GM06990 (cell line): Measurements from ENCODE around the gene SKI.
"Not testable (repeated sequence)": the region's sequence is repeated elsewhere in the genome, so short reads cannot be mapped to it uniquely, and the experiment has no call there.

Source experiments
- DNase-seq: peaks from one replicate; pipeline ENCODE4 v3.0.0-alpha.2; 2011; ENCODE audit not compliant: insufficient read length; ENCODE audit errors: extremely low read depth
- H3K27me3 ChIP-seq: replicated peaks from 2 replicates; pipeline ENCODE4 v1.6.0; 2011; ENCODE audit warnings: low read length; ENCODE audit not compliant: control insufficient read depth, insufficient read depth
- H3K36me3 ChIP-seq: 2 replicates; pipeline ENCODE4 v1.5.1; 2011; ENCODE audit warnings: low read length; ENCODE audit not compliant: control insufficient read depth, insufficient read depth
- H3K4me3 ChIP-seq: replicated peaks from 2 replicates; pipeline ENCODE4 v1.5.1; 2011; ENCODE audit warnings: low read depth, mild to moderate bottlenecking, control low read depth, low read length
- CTCF ChIP-seq: IDR thresholded peaks from 2 replicates; pipeline ENCODE4 v1.5.1; 2011; ENCODE audit warnings: low read length, control low read depth, mild to moderate bottlenecking, inconsistent platforms; ENCODE audit not compliant: insufficient read depth, poor library complexity, severe bottlenecking

SKI gene

GRCh38 chr1:2324553-2325366, 96.6 kb downstream of the SKI start:
- no peak for DNase-seq
- TF ChIP-seq CTCF = no peak
- no peak overlapping the region for H3K4me3 ChIP-seq
- no peaks in the 10 kb centered on the region for H3K36me3 ChIP-seq
- no peaks in the 10 kb centered on the region for H3K27me3 ChIP-seq

- no peaks in the 10 kb centered on the region for H3K27me3 ChIP-seq
- no peak overlapping the region for H3K4me3 ChIP-seq
- TF ChIP-seq CTCF = no peak
- DNase-seq = no peak
- H3K36me3 ChIP-seq = no peaks in the 10 kb centered on the region
Measured at GRCh38 chr1:2326524-2326923, 98.4 kb downstream of the SKI start.

GRCh38 chr1:2327162-2327561, 99.0 kb downstream of the SKI start:
- not testable (repeated sequence) for H3K36me3 ChIP-seq, H3K27me3 ChIP-seq, H3K4me3 ChIP-seq, DNase-seq

- Histone ChIP-seq H3K4me3 (no peak overlapping the region), H3K27me3 (no peaks in the 10 kb centered on the region), H3K36me3 (no peaks in the 10 kb centered on the region)
- no peak for DNase-seq
- TF ChIP-seq CTCF = no peak
Measured at GRCh38 chr1:2327841-2328240, 99.7 kb downstream of the SKI start.

- no peak for TF ChIP-seq CTCF
- H3K36me3 ChIP-seq = no peaks in the 10 kb centered on the region
- H3K27me3 ChIP-seq = no peaks in the 10 kb centered on the region
Measured at GRCh38 chr1:2328676-2329455, 100.7 kb downstream of the SKI start.

GRCh38 chr1:2330035-2330434, 101.9 kb downstream of the SKI start:
- no peaks in the 10 kb centered on the region for H3K36me3 ChIP-seq
- H3K4me3 ChIP-seq = no peak overlapping the region
- TF ChIP-seq CTCF = no peak
- no peak for DNase-seq
- no peaks in the 10 kb centered on the region for H3K27me3 ChIP-seq

More at GRCh38 chr1:2328676-2329455, 100.7 kb downstream of the SKI start:
- DNase-seq = no peak
- no peak overlapping the region for H3K4me3 ChIP-seq
